SK-N-SH (cell line): Measurements from ENCODE around the gene PRDM10. TPM values are rescaled to one million over a fixed set of nuclear protein-coding genes. Genes with fewer than 3 reads are reported as not detected.

Experiments
- CTCF ChIA-PET: fragments of 300-600, 350-600 bp; formaldehyde crosslinking; extraction: SDS; loops from one replicate; lab custom pipeline; 2021; lab: Yijun Ruan, JAX
- POLR2A ChIA-PET: fragments of 350-600 bp; sonication (Branson Sonifier 250); formaldehyde crosslinking; extraction: SDS; loops from one replicate; lab custom pipeline; 2020; ENCODE audit warnings: antibody characterized with exemption, inconsistent platforms; lab: Yijun Ruan, JAX
- DNase-seq: peaks from one replicate; pipeline ENCODE4 v3.0.0; 2012
- H2AFZ ChIP-seq: fragments of 200-600 bp; sonication (generic); 2 replicates; pipeline ENCODE4 v1.8.1; 2016; ENCODE audit warnings: antibody characterized with exemption, mild to moderate bottlenecking, low read depth
- H3F3A ChIP-seq: fragments of 200-600 bp; sonication (generic); replicated peaks from 2 replicates; pipeline ENCODE3; 2016; ENCODE audit warnings: antibody characterized with exemption, mild to moderate bottlenecking; ENCODE audit not compliant: insufficient read depth
- H3K27ac ChIP-seq, 2 experiments: fragments of 200-500 bp in 1 of 2; fragments of 200-600 bp in 1 of 2; sonication (Bioruptor generic) in 1 of 2; sonication (generic), shearing (Covaris generic) in 1 of 2; 2 replicates each; pipeline versions ENCODE4 v1.5.1 to v1.6.1; 2014 to 2016; ENCODE audit warnings: low read depth in 2 of 2, inconsistent platforms in 1 of 2, low read length in 1 of 2, mild to moderate bottlenecking in 1 of 2, mixed read lengths in 1 of 2
- H3K27me3 ChIP-seq: fragments of 200-600 bp; sonication (generic), shearing (Covaris generic); 2 replicates; pipeline ENCODE4 v1.6.1; 2016; ENCODE audit warnings: mixed run types; ENCODE audit not compliant: insufficient read depth
- H3K36me3 ChIP-seq, 2 experiments: fragments of 200-500 bp in 1 of 2; fragments of 200-600 bp in 1 of 2; sonication (Bioruptor generic) in 1 of 2; sonication (generic) in 1 of 2; replicated peaks in 1 of 2; 2 replicates each; pipeline versions ENCODE3 to v1.5.1; 2014 to 2016; ENCODE audit warnings: low read length in 1 of 2, mild to moderate bottlenecking in 1 of 2; ENCODE audit not compliant: insufficient read depth in 2 of 2, control insufficient read depth in 1 of 2
- H3K4me1 ChIP-seq, 2 experiments: fragments of 200-500 bp in 1 of 2; fragments of 200-600 bp in 1 of 2; sonication (Bioruptor generic) in 1 of 2; sonication (generic), shearing (Covaris generic) in 1 of 2; 2 replicates each; pipeline versions ENCODE4 v1.5.1 to v1.6.1; 2014 to 2016; ENCODE audit warnings: low read depth in 1 of 2, low read length in 1 of 2, mixed run types in 1 of 2; ENCODE audit not compliant: insufficient read depth in 2 of 2, control insufficient read depth in 1 of 2
- H3K4me2 ChIP-seq: fragments of 200-600 bp; sonication (generic), shearing (Covaris generic); 2 replicates; pipeline ENCODE4 v1.6.1; 2017; ENCODE audit warnings: mixed run types
- H3K4me3 ChIP-seq, 2 experiments: fragments of 200-500 bp in 1 of 2; fragments of 200-600 bp in 1 of 2; sonication (Bioruptor generic) in 1 of 2; sonication (generic), shearing (Covaris generic) in 1 of 2; 2 replicates each; pipeline versions ENCODE4 v1.5.1 to v1.8.1; 2014 to 2016; ENCODE audit warnings: low read depth in 2 of 2, inconsistent platforms in 1 of 2, low read length in 1 of 2, mild to moderate bottlenecking in 1 of 2, mixed read lengths in 1 of 2, moderate library complexity in 1 of 2
- H3K79me2 ChIP-seq: fragments of 200-600 bp; sonication (generic); 2 replicates; pipeline ENCODE4 v1.8.1; 2017; ENCODE audit warnings: mild to moderate bottlenecking; ENCODE audit not compliant: insufficient read depth
- H3K9ac ChIP-seq: fragments of 200-600 bp; sonication (generic); 2 replicates; pipeline ENCODE4 v1.6.1; 2017; ENCODE audit warnings: mixed run types
- H3K9me2 ChIP-seq: fragments of 200-600 bp; sonication (generic); 2 replicates; pipeline ENCODE4 v1.6.1; 2017; ENCODE audit warnings: mixed run types
- H3K9me3 ChIP-seq: fragments of 200-600 bp; sonication (generic); 2 replicates; pipeline ENCODE4 v1.6.1; 2017; ENCODE audit warnings: mixed run types, mild to moderate bottlenecking, moderate library complexity
- H4K20me1 ChIP-seq: fragments of 200-600 bp; sonication (generic); 2 replicates; pipeline ENCODE4 v1.6.1; 2017; ENCODE audit warnings: mild to moderate bottlenecking, mixed run types; ENCODE audit not compliant: insufficient read depth
- CHD2 ChIP-seq: fragments of 150-350 bp; IDR thresholded peaks from 2 replicates; pipeline ENCODE4 v1.6.1; 2018; ENCODE audit warnings: low read length; ENCODE audit not compliant: partially characterized antibody
- CTCF ChIP-seq: fragments of 200-600 bp; sonication (generic); IDR thresholded peaks from 2 replicates; pipeline ENCODE4 v1.6.1; 2017; ENCODE audit warnings: antibody characterized with exemption, mild to moderate bottlenecking, moderate library complexity
- EP300 ChIP-seq, 2 experiments: IDR thresholded peaks; 2 replicates each; pipeline versions ENCODE4 v1.4.0 to v1.6.1; 2012; ENCODE audit warnings: borderline replicate concordance in 1 of 2, low read depth in 1 of 2, low read length in 1 of 2
- FOSL2 ChIP-seq: IDR thresholded peaks from 2 replicates; pipeline ENCODE4 v1.4.0; 2012; ENCODE audit warnings: low read depth, mild to moderate bottlenecking, moderate library complexity, borderline replicate concordance
- FOXJ3 ChIP-seq: sonication (generic); formaldehyde crosslinking; IDR thresholded peaks from 2 replicates; pipeline ENCODE4 v1.5.1; 2020; ENCODE audit warnings: mild to moderate bottlenecking, missing genetic modification reagents
- FOXM1 ChIP-seq: IDR thresholded peaks from 2 replicates; pipeline ENCODE4 v1.4.0; 2012; ENCODE audit warnings: low read depth, mild to moderate bottlenecking
- JUND ChIP-seq: IDR thresholded peaks from 2 replicates; pipeline ENCODE4 v1.4.0; 2012
- MAX ChIP-seq: IDR thresholded peaks from 2 replicates; pipeline ENCODE4 v1.4.0; 2012; ENCODE audit warnings: low read depth
- MEF2A ChIP-seq: IDR thresholded peaks from 2 replicates; pipeline ENCODE4 v1.4.0; 2012; ENCODE audit warnings: low read depth, borderline replicate concordance
- NFIC ChIP-seq: IDR thresholded peaks from 2 replicates; pipeline ENCODE4 v1.4.0; 2012; ENCODE audit warnings: borderline replicate concordance
- POLR2AphosphoS5 ChIP-seq: IDR thresholded peaks from 2 replicates; pipeline ENCODE4 v1.6.1; 2012; ENCODE audit warnings: low read depth, low read length
- RAD21 ChIP-seq: IDR thresholded peaks from 2 replicates; pipeline ENCODE4 v1.6.1; 2012; ENCODE audit warnings: mild to moderate bottlenecking, low read length
- REST ChIP-seq: IDR thresholded peaks from 2 replicates; pipeline ENCODE4 v1.6.1; 2012; ENCODE audit warnings: mild to moderate bottlenecking, low read depth, low read length, moderate library complexity
- RFX5 ChIP-seq: IDR thresholded peaks from 2 replicates; pipeline ENCODE4 v1.6.1; 2012; ENCODE audit warnings: mild to moderate bottlenecking, improper control_type of control experiment, low read length
- RXRA ChIP-seq: IDR thresholded peaks from 2 replicates; pipeline ENCODE4 v1.4.0; 2012; ENCODE audit warnings: low read depth, mild to moderate bottlenecking, borderline replicate concordance
- SMC3 ChIP-seq: IDR thresholded peaks from 2 replicates; pipeline ENCODE4 v1.6.1; 2012; ENCODE audit warnings: low read depth, low read length, improper control_type of control experiment
- TAF1 ChIP-seq: IDR thresholded peaks from 2 replicates; pipeline ENCODE4 v1.6.1; 2012; ENCODE audit warnings: low read depth, mild to moderate bottlenecking, low read length, moderate library complexity, borderline replicate concordance
- TCF12 ChIP-seq: IDR thresholded peaks from 2 replicates; pipeline ENCODE4 v1.4.0; 2012
- TEAD4 ChIP-seq: IDR thresholded peaks from 2 replicates; pipeline ENCODE4 v1.4.0; 2012; ENCODE audit warnings: mild to moderate bottlenecking, borderline replicate concordance; ENCODE audit not compliant: insufficient read depth
- ZBTB33 ChIP-seq: IDR thresholded peaks from 2 replicates; pipeline ENCODE4 v1.4.0; 2012; ENCODE audit warnings: low read depth, borderline replicate concordance
- WGBS: methylation state at CpG from one replicate; pipeline ENCODE4 v1.1.6; 2017; ENCODE audit warnings: low lambda C conversion rate; 5-methylcytosine and 5-hydroxymethylcytosine counted together
- polyA plus RNA-seq, 3 experiments: library from polyadenylated mRNA; depleted of rRNA; stranded (reverse); fragments of >200 nt; gene quantifications; 2 replicates each; pipeline ENCODE4 v1.2.3, GENCODE V29; 2012
- TF ChIP-seq, protein P1 (sequence below): fragments of 150-350 bp; IDR thresholded peaks from 2 replicates; pipeline ENCODE4 v1.6.1; 2017; ENCODE audit warnings: antibody characterized with exemption, low read length, low read depth, borderline replicate concordance
- TF ChIP-seq, protein P2 (sequence below): IDR thresholded peaks from 2 replicates; pipeline ENCODE4; 2012

The PRDM10 gene
- polyA plus RNA-seq, 1 of the 3 experiments (the other 2 are of a cell fraction): 1.9 TPM

GRCh38 chr11:130024361-130024760 is 21.7 kb upstream of the PRDM10 start:
- Histone ChIP-seq H3K9me3 (no peaks in the 10 kb centered on the region), H3K4me2 (peak overlapping the region; percentile 7; the same call in 1 of the 2 replicates), H3K79me2 (no peaks in the 10 kb centered on the region), H2AFZ (no peak overlapping the region), H3K9ac (peak overlapping the region; percentile 17; the same call in 1 of the 2 replicates), H4K20me1 (no peaks in the 10 kb centered on the region), H3K27me3 (no peaks in the 10 kb centered on the region), H3F3A (peaks cover 31% of the 10 kb centered on the region), H3K4me3 (no peak overlapping the region), H3K36me3 (no peaks in the 10 kb centered on the region), H3K9me2 (no peaks in the 10 kb centered on the region), H3K27ac (peak overlapping the region in 1 of 2 experiments; percentile 75; a peak in 2 of 4 replicates), H3K4me1 (peaks cover 0 to 16% of the 10 kb centered on the region in 2 experiments; a peak in 2 of 4 replicates)
- CTCF ChIA-PET: no interaction called here
- 22% methylated on average over 1 of the region's 1 CpG for WGBS
- POLR2A ChIA-PET: no interaction called here
- DNase-seq: no peak
- no peak for TF ChIP-seq TAF1
- TF ChIP-seq RFX5: no peak
- TF ChIP-seq POLR2AphosphoS5: peak; percentile 14; the same call in 1 of the 2 replicates
- peak; percentile 60 for TF ChIP-seq TCF12
- TF ChIP-seq FOXM1: no peak
- TF ChIP-seq TEAD4: peak; percentile 47; the same call in 1 of the 2 replicates
- peak; percentile 43; the same call in 1 of the 2 replicates for TF ChIP-seq RXRA
- TF ChIP-seq FOXJ3 (CRISPR knock-in tag): no peak
- TF ChIP-seq REST: no peak
- TF ChIP-seq ZBTB33: no peak
- no peak for TF ChIP-seq MAX
- peak; percentile 63; the same call in 1 of the 2 replicates for TF ChIP-seq FOSL2
- TF ChIP-seq SMC3: no peak
- no peak for TF ChIP-seq CHD2
- TF ChIP-seq RAD21: no peak
- TF ChIP-seq MEF2A: peak; percentile 98
- TF ChIP-seq, protein P1, sequence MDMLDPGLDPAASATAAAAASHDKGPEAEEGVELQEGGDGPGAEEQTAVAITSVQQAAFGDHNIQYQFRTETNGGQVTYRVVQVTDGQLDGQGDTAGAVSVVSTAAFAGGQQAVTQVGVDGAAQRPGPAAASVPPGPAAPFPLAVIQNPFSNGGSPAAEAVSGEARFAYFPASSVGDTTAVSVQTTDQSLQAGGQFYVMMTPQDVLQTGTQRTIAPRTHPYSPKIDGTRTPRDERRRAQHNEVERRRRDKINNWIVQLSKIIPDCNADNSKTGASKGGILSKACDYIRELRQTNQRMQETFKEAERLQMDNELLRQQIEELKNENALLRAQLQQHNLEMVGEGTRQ: no peak
- peak in 1 of 2 experiments; percentile 67; a peak in 2 of 4 replicates for TF ChIP-seq EP300 (IDR thresholded peaks at IDR 0.05; ENCODE audit: borderline replicate concordance in 1 of 2, low read depth in 1 of 2, low read length in 1 of 2)
- peak; percentile 53; the same call in 1 of the 2 replicates for TF ChIP-seq JUND
- TF ChIP-seq, protein P2, sequence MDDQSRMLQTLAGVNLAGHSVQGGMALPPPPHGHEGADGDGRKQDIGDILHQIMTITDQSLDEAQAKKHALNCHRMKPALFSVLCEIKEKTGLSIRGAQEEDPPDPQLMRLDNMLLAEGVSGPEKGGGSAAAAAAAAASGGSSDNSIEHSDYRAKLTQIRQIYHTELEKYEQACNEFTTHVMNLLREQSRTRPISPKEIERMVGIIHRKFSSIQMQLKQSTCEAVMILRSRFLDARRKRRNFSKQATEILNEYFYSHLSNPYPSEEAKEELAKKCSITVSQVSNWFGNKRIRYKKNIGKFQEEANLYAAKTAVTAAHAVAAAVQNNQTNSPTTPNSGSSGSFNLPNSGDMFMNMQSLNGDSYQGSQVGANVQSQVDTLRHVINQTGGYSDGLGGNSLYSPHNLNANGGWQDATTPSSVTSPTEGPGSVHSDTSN: peak; percentile 50
- peak; percentile 35; the same call in 1 of the 2 replicates for TF ChIP-seq NFIC
- TF ChIP-seq CTCF: no peak
